Right ventricle myocardium inferior (tissue), 1 donor: Measurements from ENCODE around the gene ANKRD63. TPM values are rescaled to one million over a fixed set of nuclear protein-coding genes. Genes with fewer than 3 reads are reported as not detected.

Experiments
- ATAC-seq: fragments of 200-7000 bp; cut with Tn5 transposase; one replicate; pipeline ENCODE4 v1.9.1; 2020; ENCODE audit warnings: mild to moderate bottlenecking, moderate library complexity
- DNase-seq: peaks from one replicate; pipeline ENCODE4 v3.0.0; 2021; ENCODE audit errors: missing footprints
- intact Hi-C: fragments of 100-400 bp; cut with DNase I; formaldehyde crosslinking; loops from one replicate; pipeline ENCODE4 v1.11.0; 2022
- total RNA-seq: library from RNA; stranded (reverse); fragmentation: NEBNext Ultra II Directional; extraction: Animal tissue kit (Norgen Biotek cat#: 25700); gene quantifications from one replicate; pipeline ENCODE4 v1.2.1, GENCODE V29; 2021
- donor health status: DM: no; HTN: yes; CAD: no; lungs with severe emphysema.

ANKRD63 gene
- total RNA-seq, 1 donor from 2014 or later = 0.92 TPM

GRCh38 chr15:40270246-40270995 lies 12.4 kb downstream of the ANKRD63 start:
- no peak for DNase-seq
- no peak for ATAC-seq
- intact Hi-C loops = no loop called here

GRCh38 chr15:40269604-40270003 lies 13.3 kb downstream of the ANKRD63 start:
- intact Hi-C loops = no loop called here
- ATAC-seq = no peak

GRCh38 chr15:40267670-40268069 lies 15.2 kb downstream of the ANKRD63 start:
- no peak for DNase-seq
- intact Hi-C loops = no loop called here
- no peak for ATAC-seq

More at GRCh38 chr15:40269604-40270003, 13.3 kb downstream of the ANKRD63 start:
- peak; percentile 6 for DNase-seq

- ATAC-seq = no peak
- DNase-seq = no peak
- intact Hi-C loops = no loop called here
Observed at GRCh38 chr15:40266828-40267304, 16.0 kb downstream of the ANKRD63 start.

GRCh38 chr15:40265875-40266274 lies 17.0 kb downstream of the ANKRD63 start:
- no peak for ATAC-seq
- DNase-seq = no peak
- intact Hi-C loops = no loop called here

- DNase-seq = no peak
- intact Hi-C loops = no loop called here
- no peak for ATAC-seq
Observed at GRCh38 chr15:40265355-40265754, 17.5 kb downstream of the ANKRD63 start.

- intact Hi-C loops = no loop called here
- DNase-seq = no peak
- no peak for ATAC-seq
Observed at GRCh38 chr15:40264321-40265153, 18.3 kb downstream of the ANKRD63 start.

- no peak for DNase-seq
- intact Hi-C loops = no loop called here
- no peak for ATAC-seq
Observed at GRCh38 chr15:40263024-40263754, 19.7 kb downstream of the ANKRD63 start.

GRCh38 chr15:40259021-40259420 lies 23.8 kb downstream of the ANKRD63 start:
- no peak for ATAC-seq
- intact Hi-C loops = no loop called here
- peak; percentile 57 for DNase-seq

GRCh38 chr15:40258544-40258943 lies 24.3 kb downstream of the ANKRD63 start:
- DNase-seq (no peak), ATAC-seq (no peak)
- intact Hi-C loops = no loop called here

- intact Hi-C loops = no loop called here
- peak; percentile 3 for DNase-seq
- no peak for ATAC-seq
Observed at GRCh38 chr15:40257656-40258450, 25.0 kb downstream of the ANKRD63 start.

- intact Hi-C loops = no loop called here
- DNase-seq (peak; percentile 47), ATAC-seq (no peak)
Observed at GRCh38 chr15:40256638-40257235, 26.1 kb downstream of the ANKRD63 start.

- intact Hi-C loops = no loop called here
- ATAC-seq (no peak), DNase-seq (peak; percentile 14)
Observed at GRCh38 chr15:40255033-40255432, 27.8 kb downstream of the ANKRD63 start.

GRCh38 chr15:40254452-40254851 lies 28.4 kb downstream of the ANKRD63 start:
- no peak for DNase-seq
- intact Hi-C loops = no loop called here
- ATAC-seq = no peak

- intact Hi-C loops = no loop called here
- DNase-seq (peak; percentile 60), ATAC-seq (no peak)
Observed at GRCh38 chr15:40253167-40253790, 29.6 kb downstream of the ANKRD63 start.

GRCh38 chr15:40252438-40253166 lies 30.3 kb downstream of the ANKRD63 start:
- ATAC-seq (peak; percentile 56), DNase-seq (peak; percentile 62)
- intact Hi-C loops = no loop called here

- DNase-seq (peak; percentile 54), ATAC-seq (peak; percentile 2)
- intact Hi-C loops = no loop called here
Observed at GRCh38 chr15:40252141-40252437, 30.8 kb downstream of the ANKRD63 start.
